Right cardiac atrium (tissue), 5 donors: Measurements from ENCODE around the gene CDH4. TPM values are rescaled to one million over a fixed set of nuclear protein-coding genes. Genes with fewer than 3 reads are reported as not detected.

Experiments
- ATAC-seq, 2 donors: fragments of 200-7000 bp; cut with Tn5 transposase; one replicate each; pipeline versions ENCODE4 v1.8.0 to v1.9.1; 2020; ENCODE audit warnings: moderate library complexity in 2 of 2, mild to moderate bottlenecking in 1 of 2
- DNase-seq, 3 donors: peaks; one replicate each; pipeline ENCODE4 v3.0.0-alpha.2; 2020
- H3K27ac ChIP-seq: one replicate; pipeline ENCODE4 v1.5.1; 2013; ENCODE audit warnings: mild to moderate bottlenecking, low read length, control low read depth, moderate library complexity
- H3K27me3 ChIP-seq: one replicate; pipeline ENCODE4 v1.6.1; 2013; ENCODE audit not compliant: control insufficient read depth, insufficient read depth
- H3K4me1 ChIP-seq: one replicate; pipeline ENCODE4 v1.6.1; 2013; ENCODE audit warnings: low read length; ENCODE audit not compliant: control insufficient read depth, insufficient read depth
- H3K4me3 ChIP-seq: one replicate; pipeline ENCODE4 v1.5.1; 2013; ENCODE audit warnings: low read length, control low read depth
- H3K9me3 ChIP-seq: one replicate; pipeline ENCODE4 v1.6.1; 2013; ENCODE audit warnings: low read length; ENCODE audit not compliant: control insufficient read depth
- WGBS: extraction: QIAGEN DNeasy Blood & Tissue Kit; methylation state at CpG from one replicate; pipeline ENCODE4 v1.1.7; 2013; 5-methylcytosine and 5-hydroxymethylcytosine counted together
- intact Hi-C, 4 donors: fragments of 100-400 bp; cut with DNase I; formaldehyde crosslinking; loops; one replicate each; pipeline versions ENCODE4 v1.11.0 to v1.14.0; 2022 to 2023
- polyA plus RNA-seq: library from polyadenylated mRNA; stranded (reverse); fragments of 200-250 nt; gene quantifications from one replicate; pipeline ENCODE4 v1.2.3, GENCODE V29; 2013
- total RNA-seq, 4 donors: library from RNA; stranded (reverse); fragmentation: NEBNext Ultra II Directional; extraction: Animal tissue kit (Norgen Biotek cat#: 25700); gene quantifications; one replicate each; pipeline ENCODE4 v1.2.1, GENCODE V29; 2021
- donor health status: healthy with polysubstance abuse.
- donor health status: DM: no; HTN: yes; CAD: no.
- donor health status: DM: no; HTN: no; CAD: no.
- donor health status: DM: no; HTN: yes; CAD: no; lungs with severe emphysema.
- donor health status: DM: yes; HTN: yes; CAD: no.

Gene CDH4
- total and polyA plus RNA-seq, 5 donors, result 0.21 to 1.0 (median 0.39) TPM

GRCh38 chr20:61352346-61353260 lies 100.5 kb downstream of the CDH4 start:
- Histone ChIP-seq H3K9me3 (no peaks in the 10 kb centered on the region), H3K4me3 (no peak overlapping the region), H3K27me3 (no peaks in the 10 kb centered on the region), H3K27ac (no peak overlapping the region), H3K4me1 (no peaks in the 10 kb centered on the region)
- intact Hi-C loops, result no loop called here
- DNase-seq, result no peak
- no peak for ATAC-seq
- 27% methylated on average over 33 of the region's 33 CpGs for WGBS

- ATAC-seq, result no peak
- intact Hi-C loops, result no loop called here
- no peaks in the 10 kb centered on the region for H3K4me1 ChIP-seq
- 70% methylated on average over 12 of the region's 12 CpGs for WGBS
- H3K27ac ChIP-seq, result no peak overlapping the region
- H3K4me3 ChIP-seq, result no peak overlapping the region
- no peaks in the 10 kb centered on the region for H3K9me3 ChIP-seq
- H3K27me3 ChIP-seq, result no peaks in the 10 kb centered on the region
- DNase-seq, result no peak
These were observed 101.4 kb downstream of the CDH4 start for GRCh38 chr20:61353261-61354000.

GRCh38 chr20:61354001-61354390 lies 101.9 kb downstream of the CDH4 start:
- intact Hi-C loops, result no loop called here
- no peak overlapping the region for H3K27ac ChIP-seq
- 74% methylated on average over 18 of the region's 18 CpGs for WGBS
- no peaks in the 10 kb centered on the region for H3K9me3 ChIP-seq
- no peak for ATAC-seq
- no peak for DNase-seq
- no peaks in the 10 kb centered on the region for H3K4me1 ChIP-seq
- no peaks in the 10 kb centered on the region for H3K27me3 ChIP-seq
- no peak overlapping the region for H3K4me3 ChIP-seq

GRCh38 chr20:61354501-61354900 lies 102.4 kb downstream of the CDH4 start:
- H3K4me1 ChIP-seq, result no peaks in the 10 kb centered on the region
- DNase-seq (no peak), ATAC-seq (no peak)
- intact Hi-C loops, result no loop called here
- no peak overlapping the region for H3K4me3 ChIP-seq
- H3K27ac ChIP-seq, result no peak overlapping the region
- H3K9me3 ChIP-seq, result no peaks in the 10 kb centered on the region
- no peaks in the 10 kb centered on the region for H3K27me3 ChIP-seq
- 78% methylated on average over 10 of the region's 10 CpGs for WGBS

GRCh38 chr20:61354901-61355495 lies 102.9 kb downstream of the CDH4 start:
- DNase-seq (no peak), ATAC-seq (no peak)
- Histone ChIP-seq H3K4me1 (no peaks in the 10 kb centered on the region), H3K27me3 (no peaks in the 10 kb centered on the region), H3K4me3 (no peak overlapping the region), H3K9me3 (no peaks in the 10 kb centered on the region), H3K27ac (no peak overlapping the region)
- intact Hi-C loops, result no loop called here
- 84% methylated on average over 12 of the region's 12 CpGs for WGBS

GRCh38 chr20:61355585-61355984 lies 103.5 kb downstream of the CDH4 start:
- ATAC-seq (no peak), DNase-seq (no peak)
- WGBS, result 83% methylated on average over 5 of the region's 5 CpGs
- no peak overlapping the region for H3K4me3 ChIP-seq
- no peaks in the 10 kb centered on the region for H3K27me3 ChIP-seq
- H3K27ac ChIP-seq, result no peak overlapping the region
- H3K9me3 ChIP-seq, result no peaks in the 10 kb centered on the region
- intact Hi-C loops, result no loop called here
- no peaks in the 10 kb centered on the region for H3K4me1 ChIP-seq

GRCh38 chr20:61356196-61356595 lies 104.1 kb downstream of the CDH4 start:
- 63% methylated on average over 7 of the region's 7 CpGs for WGBS
- no peaks in the 10 kb centered on the region for H3K27me3 ChIP-seq
- H3K4me3 ChIP-seq, result no peak overlapping the region
- no peak for DNase-seq
- H3K27ac ChIP-seq, result no peak overlapping the region
- intact Hi-C loops, result no loop called here
- no peak for ATAC-seq
- H3K4me1 ChIP-seq, result no peaks in the 10 kb centered on the region
- no peaks in the 10 kb centered on the region for H3K9me3 ChIP-seq

- 84% methylated on average over 11 of the region's 11 CpGs for WGBS
- H3K27me3 ChIP-seq, result no peaks in the 10 kb centered on the region
- DNase-seq, result no peak
These were observed 105.1 kb downstream of the CDH4 start for GRCh38 chr20:61357119-61357518.

GRCh38 chr20:61359254-61359653 lies 107.2 kb downstream of the CDH4 start:
- no peaks in the 10 kb centered on the region for H3K9me3 ChIP-seq
- no peaks in the 10 kb centered on the region for H3K27me3 ChIP-seq
- no peaks in the 10 kb centered on the region for H3K4me1 ChIP-seq
- intact Hi-C loops, result no loop called here
- 73% methylated on average over 17 of the region's 17 CpGs for WGBS
- DNase-seq (no peak), ATAC-seq (no peak)
- H3K27ac ChIP-seq, result no peak overlapping the region
- H3K4me3 ChIP-seq, result no peak overlapping the region

More at GRCh38 chr20:61357119-61357518, 105.1 kb downstream of the CDH4 start:
- Histone ChIP-seq H3K4me3 (no peak overlapping the region), H3K4me1 (no peaks in the 10 kb centered on the region), H3K9me3 (no peaks in the 10 kb centered on the region), H3K27ac (no peak overlapping the region)
- ATAC-seq, result no peak
- intact Hi-C loops, result no loop called here

GRCh38 chr20:61360296-61360695 lies 108.2 kb downstream of the CDH4 start:
- H3K4me1 ChIP-seq, result no peaks in the 10 kb centered on the region
- no peak overlapping the region for H3K4me3 ChIP-seq
- H3K9me3 ChIP-seq, result no peaks in the 10 kb centered on the region
- ATAC-seq, result no peak
- WGBS, result 68% methylated on average over 9 of the region's 9 CpGs
- H3K27me3 ChIP-seq, result no peaks in the 10 kb centered on the region
- intact Hi-C loops, result no loop called here
- H3K27ac ChIP-seq, result no peak overlapping the region
- DNase-seq, result no peak

- ATAC-seq, result no peak
- no peak for DNase-seq
- Histone ChIP-seq H3K27me3 (no peaks in the 10 kb centered on the region), H3K4me3 (no peak overlapping the region), H3K27ac (no peak overlapping the region), H3K9me3 (no peaks in the 10 kb centered on the region), H3K4me1 (no peaks in the 10 kb centered on the region)
- WGBS, result 63% methylated on average over 8 of the region's 8 CpGs
- intact Hi-C loops, result no loop called here
These were observed 108.9 kb downstream of the CDH4 start for GRCh38 chr20:61360940-61361339.
